ENCODE data around the gene NCKAP5. TPM values are rescaled to one million over a fixed set of nuclear protein-coding genes. Genes with fewer than 3 reads are reported as not detected.

The NCKAP5 gene
- total and polyA plus RNA-seq, 2 of the 8 experiments (the other 6 are each of a cell fraction or from before 2014, with no cell fraction given): 0.27 to 0.86 TPM

DNA sequence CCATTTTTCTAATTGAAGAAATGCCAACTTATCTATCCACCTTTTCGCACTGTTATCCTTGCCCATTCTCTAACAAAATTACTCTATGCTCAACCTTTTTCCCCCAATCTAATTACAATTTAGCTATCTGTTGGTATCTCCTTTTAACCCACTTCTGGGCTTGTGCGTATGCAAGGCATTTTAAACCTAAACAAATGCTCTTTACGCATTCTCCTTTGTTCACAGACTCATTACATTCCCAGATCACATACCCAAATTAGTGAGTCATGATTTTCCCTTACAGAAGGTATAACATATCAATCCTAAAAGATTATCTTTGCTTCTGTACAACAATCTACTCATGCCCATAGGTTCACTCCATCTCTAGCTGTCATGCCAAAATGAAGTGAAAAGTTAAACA, 826.5 kb downstream of the NCKAP5 start:
- ChIA-PET POLR2A (ENCODE audit: partially characterized antibody) (no interaction called here), CTCF (ENCODE audit: partially characterized antibody) (no interaction called here)
- Histone ChIP-seq H2BK20ac (ENCODE audit: low read length) (no peak overlapping the region), H3K27me3 (replicated peaks in 1 of 4; ENCODE audit: control insufficient read depth in 3 of 4, extremely low read depth in 1 of 4, insufficient read depth in 3 of 4, low read length in 3 of 4) (no peaks in the 10 kb centered on the region), H2BK120ac (replicated peaks; ENCODE audit: low read depth, low read length) (no peak overlapping the region), H4K91ac (replicated peaks; ENCODE audit: insufficient read length, low read length) (no peak overlapping the region), H2BK12ac (ENCODE audit: low read depth, low read length) (no peak overlapping the region), H3K23me2 (ENCODE audit: low read depth, low read length) (no peaks in the 10 kb centered on the region), H3K14ac (ENCODE audit: insufficient read length) (no peak overlapping the region), H2AK5ac (ENCODE audit: low read depth, low read length) (no peak overlapping the region), H3K18ac (ENCODE audit: extremely low read depth, low read length) (no peak overlapping the region), H2AFZ (ENCODE audit: low read length) (peak overlapping the region; percentile 41; the same call in 1 of the 2 replicates), H3K56ac (replicated peaks; ENCODE audit: insufficient read length, low read depth, low read length) (no peak overlapping the region), H4K8ac (ENCODE audit: extremely low read depth, insufficient read depth, low read length) (no peak overlapping the region), H4K20me1 (replicated peaks in 1 of 2; ENCODE audit: control insufficient read depth in 1 of 2, insufficient read depth in 2 of 2, low read length in 2 of 2) (no peaks in the 10 kb centered on the region), H4K5ac (ENCODE audit: insufficient read length, low read depth, low read length) (no peak overlapping the region), H3K4me2 (ENCODE audit: insufficient read depth in 1 of 2, low read depth in 2 of 2, low read length in 2 of 2) (no peak overlapping the region), H2BK15ac (ENCODE audit: low read length) (no peak overlapping the region), H3K23ac (ENCODE audit: insufficient read length) (no peak overlapping the region), H3K79me1 (ENCODE audit: low read depth, low read length) (no peaks in the 10 kb centered on the region), H3K9me3 (ENCODE audit: insufficient read depth in 2 of 2, low read depth in 1 of 2, low read length in 1 of 2) (no peaks in the 10 kb centered on the region), H2BK5ac (ENCODE audit: low read depth, low read length) (no peak overlapping the region), H3K4me1 (replicated peaks in 1 of 4; ENCODE audit: control insufficient read depth in 3 of 4, insufficient read depth in 4 of 4, low read length in 3 of 4) (no peaks in the 10 kb centered on the region), H3K4ac (replicated peaks; ENCODE audit: insufficient read length, low read depth, low read length) (no peak overlapping the region), H3K9ac (replicated peaks in 1 of 4; ENCODE audit: extremely low read depth in 1 of 4, low read depth in 3 of 4, low read length in 3 of 4) (no peak overlapping the region), H3K79me2 (ENCODE audit: control insufficient read depth in 1 of 2, insufficient read depth in 2 of 2, low read length in 2 of 2) (no peaks in the 10 kb centered on the region), H3K27ac (ENCODE audit: low read depth, low read length) (no peak overlapping the region), H3K36me3 (ENCODE audit: control insufficient read depth in 2 of 4, insufficient read depth in 4 of 4, low read length in 3 of 4) (no peaks in the 10 kb centered on the region), H3K4me3 (ENCODE audit: extremely low read depth in 1 of 4, insufficient read depth in 2 of 4, low read depth in 3 of 4, low read length in 4 of 4) (no peak overlapping the region)
- 90% methylated on average over 3 of the region's 3 CpGs; no CpG with 5 or more reads in 1 of the 2 experiments for WGBS, 2 experiments (ENCODE audit: extremely low coverage in 1 of 2, insufficient coverage in 1 of 2, insufficient read length in 1 of 2, insufficient replicate concordance in 2 of 2, low coverage in 1 of 2, low lambda C conversion rate in 2 of 2, missing lambda C conversion rate in 1 of 2)
- no peak for FAIRE-seq
- TF ChIP-seq CBX5 (IDR thresholded peaks at IDR 0.05; ENCODE audit: low read depth, low read length) (no peak), CHD1 (IDR thresholded peaks at IDR 0.05; ENCODE audit: low read depth, low read length) (no peak), TCF12 (IDR thresholded peaks at IDR 0.05; ENCODE audit: low read depth, low read length) (no peak)
- DNase-seq (ENCODE audit: low read depth in 1 of 2, low spot score in 2 of 2): no peak
